ENCODE data around the gene COG2.
"Not testable (repeated sequence)": the region's sequence is repeated elsewhere in the genome, so short reads cannot be mapped to it uniquely, and the experiment has no call there.

COG2 gene

GRCh38 chr1:230642263-230642959 lies at the start of gene COG2:
Gene COG2, plus strand, starts transcription at chr1:230642481. Its CDS starts 126 bp downstream, at chr1:230642607.
- DNase-seq, result peak; percentile 83

GRCh38 chr1:230592848-230593414 lies 49.4 kb upstream of the COG2 start:
- no peak for DNase-seq

- DNase-seq, result no peak
Measured at GRCh38 chr1:230594214-230594773, 48.0 kb upstream of the COG2 start.

- no peak for DNase-seq
Measured at GRCh38 chr1:230595181-230595580, 47.1 kb upstream of the COG2 start.

- DNase-seq, result no peak
Measured at GRCh38 chr1:230596306-230596705, 46.0 kb upstream of the COG2 start.

- DNase-seq, result no peak
Measured at GRCh38 chr1:230598745-230599144, 43.5 kb upstream of the COG2 start.

- DNase-seq, result no peak
Measured at GRCh38 chr1:230599926-230600656, 42.2 kb upstream of the COG2 start.

- not testable (repeated sequence) for DNase-seq
Measured at GRCh38 chr1:230600657-230601400, 41.5 kb upstream of the COG2 start.

GRCh38 chr1:230609208-230609607 lies 33.1 kb upstream of the COG2 start:
- peak; percentile 57 for DNase-seq

GRCh38 chr1:230610589-230610988 lies 31.7 kb upstream of the COG2 start:
- no peak for DNase-seq

GRCh38 chr1:230611128-230611877 lies 31.0 kb upstream of the COG2 start:
- DNase-seq, result no peak

GRCh38 chr1:230611878-230612235 lies 30.4 kb upstream of the COG2 start:
- no peak for DNase-seq

GRCh38 chr1:230612651-230613050 lies 29.6 kb upstream of the COG2 start:
- no peak for DNase-seq

- DNase-seq, result no peak
Measured at GRCh38 chr1:230614121-230614520, 28.2 kb upstream of the COG2 start.

GRCh38 chr1:230618537-230618936 lies 23.7 kb upstream of the COG2 start:
- DNase-seq, result peak; percentile 48

GRCh38 chr1:230620649-230621323 lies 21.5 kb upstream of the COG2 start:
- no peak for DNase-seq

GRCh38 chr1:230621324-230622030 lies 20.8 kb upstream of the COG2 start:
- DNase-seq, result peak; percentile 59

- no peak for DNase-seq
Measured at GRCh38 chr1:230622151-230622550, 20.1 kb upstream of the COG2 start.

- DNase-seq, result no peak
Measured at GRCh38 chr1:230624097-230624713, 18.1 kb upstream of the COG2 start.

- no peak for DNase-seq
Measured at GRCh38 chr1:230626232-230626631, 16.0 kb upstream of the COG2 start.

- no peak for DNase-seq
Measured at GRCh38 chr1:230627767-230628166, 14.5 kb upstream of the COG2 start.

Measured in MV-4-11 (cell line).